ENCODE data around the gene ARHGAP10.
"Not testable (repeated sequence)": the region's sequence is repeated elsewhere in the genome, so short reads cannot be mapped to it uniquely, and the experiment has no call there.

Gene ARHGAP10

DNA sequence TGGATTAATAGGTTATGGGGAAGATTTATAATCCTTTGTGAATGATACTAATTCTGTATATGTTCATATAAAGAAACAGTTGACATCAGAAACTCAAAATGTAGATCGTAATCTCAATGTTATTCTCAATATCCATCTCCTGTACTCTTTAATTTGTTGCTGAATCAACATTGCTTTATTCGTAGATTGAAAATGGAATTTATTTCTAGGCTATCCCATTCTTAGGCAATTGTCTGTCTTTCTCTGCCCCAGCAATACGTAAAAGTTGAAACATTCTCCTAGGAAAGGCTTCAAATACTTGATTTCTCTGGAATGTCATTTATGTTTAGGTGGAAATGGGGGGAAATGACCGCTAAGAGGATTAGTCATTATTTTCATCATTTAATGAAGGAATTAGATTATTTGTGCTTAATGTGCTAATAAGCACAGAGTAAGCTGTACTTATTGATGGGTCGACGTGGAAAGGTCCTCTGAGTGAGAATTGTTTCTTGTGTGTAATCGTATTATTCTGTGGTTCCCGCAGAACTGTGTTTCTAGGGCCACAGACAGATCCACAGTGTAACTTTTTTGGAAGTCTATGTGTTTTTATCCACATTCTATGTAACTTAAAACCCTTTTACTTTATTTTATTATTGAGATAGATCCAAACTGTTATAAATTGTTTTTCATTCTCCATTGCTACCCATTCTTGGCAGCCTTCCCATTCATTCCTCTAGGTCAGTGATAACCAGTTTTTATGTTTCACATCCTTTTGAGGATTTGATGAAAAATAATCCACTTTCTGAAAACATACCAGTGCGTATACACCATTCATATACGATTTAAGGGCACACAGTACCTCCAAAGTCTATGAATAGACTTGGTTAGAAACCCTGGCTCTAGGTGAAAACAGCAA lies 262.9 kb downstream of the ARHGAP10 start:
- no peak for DNase-seq

DNA sequence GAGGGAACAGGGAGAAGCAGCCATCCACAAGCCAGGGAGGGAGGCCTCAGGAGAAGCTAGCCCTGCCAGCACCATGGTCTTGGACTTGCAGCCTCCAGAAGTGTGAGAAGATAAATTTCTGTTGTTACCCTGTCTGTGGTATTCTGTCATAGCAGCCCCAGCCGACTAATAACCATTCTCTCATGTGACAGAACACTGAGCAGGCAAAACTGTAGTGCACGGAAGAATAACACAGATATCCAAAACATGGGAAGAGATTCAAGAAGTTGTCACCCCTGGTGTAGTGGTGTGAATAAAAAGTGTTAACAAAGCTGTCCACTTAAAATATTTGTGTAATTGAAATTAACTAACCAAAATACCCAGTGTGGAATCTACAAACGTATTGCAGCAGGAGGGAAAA lies 265.0 kb downstream of the ARHGAP10 start:
- DNase-seq = no peak

DNA sequence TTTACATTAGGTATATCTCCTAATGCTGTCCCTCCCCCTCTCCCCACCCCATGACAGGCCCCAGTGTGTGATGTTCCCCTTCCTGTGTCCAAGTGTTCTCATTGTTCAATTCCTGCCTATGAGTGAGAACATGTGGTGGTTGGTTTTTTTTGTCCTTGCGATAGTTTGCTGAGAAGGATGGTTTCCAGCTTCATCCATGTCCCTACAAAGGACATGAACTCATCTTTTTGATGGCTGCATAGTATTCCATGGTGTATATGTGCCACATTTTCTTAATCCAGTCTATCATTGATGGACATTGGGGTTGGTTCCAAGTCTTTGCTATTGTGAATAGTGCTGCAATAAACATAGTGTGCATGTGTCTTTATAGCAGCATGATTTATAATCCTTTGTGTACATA lies 268.1 kb downstream of the ARHGAP10 start:
- DNase-seq = not testable (repeated sequence)

DNA sequence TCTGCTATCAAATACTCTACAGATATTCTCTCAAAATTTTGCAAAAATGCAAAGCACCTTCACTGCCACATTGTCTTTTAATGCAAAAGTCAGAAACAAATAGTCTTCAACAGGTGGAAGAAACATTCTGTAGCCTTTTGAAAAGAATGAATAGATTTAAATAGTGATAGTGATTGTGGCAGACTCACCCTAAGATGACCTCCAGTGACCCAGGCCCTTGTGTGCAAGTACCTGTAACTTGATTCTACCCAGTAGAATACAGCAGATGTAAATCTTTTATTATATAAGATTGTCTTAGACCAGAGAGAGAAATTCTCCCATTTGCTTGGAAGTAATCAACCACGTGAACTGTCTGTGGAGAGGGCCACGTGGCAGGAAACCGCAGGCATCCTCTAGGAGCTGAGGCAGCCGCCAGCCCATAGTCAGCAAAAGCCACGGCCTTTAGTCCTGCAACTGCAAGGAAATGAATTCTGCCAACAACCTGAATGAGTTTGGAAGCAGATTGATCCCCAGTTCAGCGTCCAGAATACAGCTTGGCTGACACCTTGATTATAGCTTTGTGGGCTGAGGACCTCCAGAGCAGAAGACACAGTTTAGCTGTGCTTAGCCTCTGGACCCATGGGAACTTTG lies 272.5 kb downstream of the ARHGAP10 start:
- DNase-seq = no peak

DNA sequence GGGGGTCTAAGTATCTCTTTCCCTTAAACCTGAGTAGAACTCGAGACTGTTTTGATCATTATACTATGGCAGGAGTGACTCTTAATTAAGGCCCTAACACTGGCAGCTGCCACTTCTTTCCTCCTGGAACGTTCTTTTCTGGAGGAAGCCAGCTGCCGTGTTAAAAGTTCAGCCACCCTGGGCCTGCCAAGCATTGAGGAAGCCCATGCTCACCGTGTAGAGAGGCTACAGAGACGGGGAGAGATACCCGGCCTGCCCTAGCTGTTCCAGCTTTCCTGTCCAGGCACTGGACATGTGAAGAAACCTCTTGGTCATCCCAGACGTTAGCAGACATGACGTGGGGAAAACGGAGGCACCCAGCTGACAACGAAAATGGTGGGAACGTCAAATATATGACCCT lies 274.1 kb downstream of the ARHGAP10 start:
- no peak for DNase-seq

DNA sequence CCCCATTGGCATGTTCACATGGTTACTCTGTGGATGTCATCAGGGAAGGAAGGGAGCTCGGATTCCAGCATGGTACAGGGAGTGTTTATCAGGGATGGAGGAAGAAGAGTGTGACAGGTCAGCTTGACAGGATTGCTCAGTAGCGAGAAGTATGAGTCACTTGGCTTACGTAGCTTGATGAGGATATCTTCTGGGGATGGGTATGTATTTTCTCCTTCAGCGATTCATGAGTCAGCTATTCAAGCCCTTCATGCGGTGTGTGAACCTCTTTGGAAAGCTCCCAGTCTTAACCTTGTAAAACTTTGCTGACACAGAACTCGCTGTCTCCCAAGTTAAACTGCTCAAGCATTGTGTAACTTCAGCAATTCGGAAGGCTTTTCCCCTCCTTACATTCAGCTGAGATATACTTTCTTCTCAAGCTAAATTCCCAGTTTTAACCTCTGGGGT lies 275.4 kb downstream of the ARHGAP10 start:
- DNase-seq = no peak

DNA sequence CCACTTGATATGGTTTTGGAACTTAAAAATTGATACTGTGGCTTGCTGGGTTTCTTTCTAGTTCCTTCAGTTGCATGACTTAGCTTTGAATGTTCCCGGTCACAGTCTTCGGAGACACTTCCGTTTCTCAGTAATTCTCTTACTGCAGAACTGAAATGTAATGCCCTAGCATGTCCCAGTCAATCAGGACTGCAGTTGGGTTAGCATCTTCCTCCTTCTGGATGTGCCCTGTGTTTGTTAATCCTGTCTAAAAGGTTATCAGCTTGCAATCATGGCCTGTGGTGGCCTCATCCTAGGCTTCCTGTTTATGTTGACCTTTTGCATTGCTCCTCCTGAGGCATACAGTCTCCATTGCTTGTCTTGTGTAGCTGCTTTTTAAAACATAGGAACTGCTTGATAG lies 275.9 kb downstream of the ARHGAP10 start:
- no peak for DNase-seq

DNA sequence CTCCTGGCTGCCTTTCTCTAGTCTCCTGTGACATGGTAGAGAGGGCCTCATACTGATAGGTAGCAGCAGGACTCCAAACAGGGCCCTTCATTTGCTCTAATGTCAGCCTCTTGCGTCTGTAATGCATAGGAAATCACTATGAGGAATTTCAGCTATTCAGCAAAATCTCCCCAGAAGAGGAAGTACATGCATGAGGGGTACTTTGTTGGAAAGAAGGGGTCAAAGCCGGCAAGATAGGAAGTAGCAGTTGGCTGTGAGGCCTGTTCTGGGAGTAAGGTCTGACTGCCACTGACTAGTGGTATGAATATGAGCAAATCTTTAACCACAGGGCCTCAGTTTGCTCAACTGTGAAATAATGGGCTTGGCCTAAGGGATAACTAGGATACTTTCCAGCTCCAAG lies 283.2 kb downstream of the ARHGAP10 start:
- DNase-seq = no peak

DNA sequence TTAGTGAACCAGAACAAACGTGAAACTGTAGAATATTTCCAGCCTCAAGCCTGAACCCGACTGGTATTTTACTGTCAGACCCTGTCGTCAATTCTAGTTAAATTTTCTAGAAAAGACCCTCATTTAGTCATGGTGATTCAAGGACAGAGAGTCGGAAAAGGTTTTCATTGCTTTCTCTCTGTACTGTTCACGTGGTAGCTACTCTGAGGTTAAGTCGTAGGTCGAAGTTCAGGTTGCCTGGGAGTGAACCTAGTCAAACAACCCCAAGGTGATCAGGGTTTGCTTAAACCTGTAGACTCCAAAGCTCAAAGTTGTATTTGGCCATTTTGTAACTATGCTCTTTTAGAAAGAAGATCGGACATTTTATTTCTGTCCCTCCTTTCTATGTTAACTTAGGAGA lies 283.6 kb downstream of the ARHGAP10 start:
- no peak for DNase-seq

DNA sequence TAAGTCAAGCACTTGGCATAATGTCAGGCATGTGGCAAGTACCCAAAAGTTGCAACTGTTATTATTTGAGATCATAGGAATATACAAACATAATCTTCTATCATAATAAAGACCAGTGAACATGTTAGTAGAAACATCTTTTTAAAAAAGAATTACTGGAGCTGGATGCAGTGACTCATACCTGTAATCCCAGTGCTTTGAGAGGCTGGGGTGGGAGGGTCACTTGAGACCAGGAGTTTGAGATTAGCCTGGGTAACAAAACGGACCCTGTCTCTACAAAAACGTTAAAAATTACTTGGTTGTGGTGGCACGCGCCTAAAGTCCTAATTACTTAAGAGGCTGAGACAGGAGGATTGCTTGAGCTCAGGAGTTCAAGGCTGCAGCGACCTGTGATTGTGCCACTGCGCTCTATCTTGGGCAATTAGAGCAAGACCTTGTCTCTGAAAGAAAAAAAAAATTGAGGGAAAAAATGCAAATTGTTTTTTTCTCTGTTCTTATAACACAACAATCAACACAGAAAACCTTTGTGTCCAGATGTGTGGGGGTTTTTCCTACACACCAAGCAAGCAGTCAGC lies 284.3 kb downstream of the ARHGAP10 start:
- DNase-seq = no peak

DNA sequence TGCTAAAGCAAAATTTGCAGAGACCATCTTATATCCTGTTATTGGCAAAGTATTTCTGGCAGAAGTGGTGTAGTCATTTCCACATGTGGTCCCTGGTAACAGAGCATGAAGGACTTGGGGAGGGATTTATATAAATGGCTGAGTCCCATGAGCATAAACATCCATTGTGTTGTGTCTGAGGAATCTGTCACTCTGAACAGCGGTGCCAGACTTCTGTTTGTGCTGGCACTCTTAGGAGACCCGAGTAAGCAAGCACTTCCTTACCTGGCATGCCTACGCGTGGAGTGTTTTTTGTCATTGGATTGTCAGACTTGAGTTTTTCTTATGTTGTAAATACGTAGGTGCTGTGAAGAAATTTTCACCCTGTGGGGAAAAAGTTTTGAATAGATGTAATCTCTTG lies 285.9 kb downstream of the ARHGAP10 start:
- DNase-seq = no peak

DNA sequence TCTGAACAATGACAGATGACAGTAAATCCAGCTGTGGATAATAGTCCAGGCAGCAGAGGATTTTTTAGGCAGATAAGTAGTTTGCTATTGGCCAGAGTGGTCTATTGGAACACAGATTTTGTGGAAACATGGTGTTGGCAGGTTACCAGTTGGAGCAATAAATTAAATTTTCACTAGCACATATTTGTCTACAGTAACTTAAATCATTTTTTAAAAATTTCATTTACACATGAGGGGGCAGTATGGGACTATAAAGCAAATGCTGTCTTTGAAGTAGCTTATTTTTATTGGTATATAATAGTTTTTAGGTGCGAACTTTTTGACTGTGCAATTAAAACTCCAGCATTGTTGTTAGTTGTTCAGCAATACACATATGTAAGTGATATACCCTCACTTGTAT lies 289.8 kb downstream of the ARHGAP10 start:
- no peak for DNase-seq

DNA sequence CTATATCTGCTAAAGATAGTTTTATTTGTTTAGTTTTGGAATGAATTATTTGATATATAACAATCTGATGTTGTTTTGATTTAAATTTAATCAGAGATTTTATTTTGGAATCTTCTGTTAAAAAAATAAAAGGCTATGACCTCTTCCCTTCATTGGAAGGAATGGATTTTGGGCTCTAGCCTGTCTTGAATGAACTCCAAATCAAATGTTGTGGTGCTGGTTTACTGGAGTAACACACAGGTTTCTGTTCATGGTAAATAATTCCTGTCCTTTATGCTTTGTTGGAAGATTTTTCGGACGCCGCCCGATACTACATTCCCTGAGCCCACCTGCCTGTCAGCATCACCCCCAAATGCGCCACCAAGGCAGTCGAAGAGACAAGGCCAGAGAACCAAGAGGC lies 291.1 kb downstream of the ARHGAP10 start:
- no peak for DNase-seq

DNA sequence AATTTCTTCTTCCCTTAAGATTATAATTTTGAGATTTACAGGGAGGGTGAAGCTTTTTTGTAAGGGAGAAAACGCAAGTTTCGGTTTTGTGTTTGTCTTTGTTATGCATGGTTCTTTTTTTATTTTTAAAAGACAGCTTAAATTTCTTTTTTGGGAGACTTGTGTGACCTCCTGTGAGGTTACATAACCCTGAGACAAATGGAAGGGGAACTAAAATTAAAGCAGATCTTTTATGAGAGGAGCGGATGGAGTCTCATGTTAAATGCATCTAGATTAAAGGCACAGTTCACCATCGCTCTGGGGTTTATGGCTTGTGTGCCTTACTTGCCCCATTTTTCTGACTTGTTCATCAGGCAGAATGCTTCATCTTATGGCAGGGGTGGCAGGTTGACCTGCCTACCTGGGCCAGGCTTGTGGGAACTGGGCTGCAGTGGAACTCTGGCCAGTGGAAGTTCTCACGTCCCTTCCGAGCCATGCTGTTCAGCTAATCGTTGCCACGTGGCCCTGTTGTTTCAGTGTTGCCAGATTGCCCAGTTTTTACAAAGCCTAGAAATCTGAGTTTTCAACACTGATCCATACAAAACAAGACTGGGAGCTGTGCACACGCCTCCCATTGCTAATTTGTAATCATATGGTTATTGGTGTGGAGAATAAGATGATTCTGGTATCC lies 291.8 kb downstream of the ARHGAP10 start:
- DNase-seq = no peak

DNA sequence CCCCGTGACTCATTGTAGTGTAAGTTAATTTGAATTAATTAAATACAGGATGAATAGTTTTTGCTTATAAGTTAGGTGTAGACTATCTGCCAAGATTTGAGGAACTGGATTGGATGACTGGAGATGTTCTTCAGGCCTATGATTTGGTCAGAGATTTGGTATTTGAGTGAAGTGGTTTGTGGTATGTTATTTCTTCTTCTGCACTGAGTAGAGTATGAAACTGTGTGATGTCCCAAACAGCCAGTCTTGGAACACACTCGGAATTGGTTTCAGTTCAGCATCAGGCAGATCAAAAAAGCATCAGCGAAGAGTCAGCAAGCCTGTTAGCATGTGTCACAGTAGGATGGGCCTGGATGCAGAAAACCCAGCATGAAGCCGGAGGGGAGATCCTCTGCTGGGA lies 294.1 kb downstream of the ARHGAP10 start:
- DNase-seq = no peak

DNA sequence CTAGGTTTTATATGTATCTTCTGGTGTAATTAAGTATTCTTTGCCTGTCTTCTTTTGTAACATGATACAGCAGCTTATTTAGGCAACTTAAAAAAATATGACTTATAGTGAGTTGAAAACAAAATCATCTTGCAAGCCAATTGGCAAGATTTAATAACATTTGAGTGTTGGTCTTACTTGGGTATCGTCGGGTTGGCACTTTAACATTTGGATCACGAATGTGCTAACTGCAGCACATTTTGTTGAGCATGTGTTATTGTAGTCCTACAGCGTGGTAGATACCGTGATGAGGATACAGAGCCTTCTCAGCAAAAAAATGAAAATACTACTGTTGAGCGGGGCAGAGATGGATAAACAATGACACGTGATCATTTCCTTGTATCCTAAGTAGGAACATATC lies 295.3 kb downstream of the ARHGAP10 start:
- no peak for DNase-seq

DNA sequence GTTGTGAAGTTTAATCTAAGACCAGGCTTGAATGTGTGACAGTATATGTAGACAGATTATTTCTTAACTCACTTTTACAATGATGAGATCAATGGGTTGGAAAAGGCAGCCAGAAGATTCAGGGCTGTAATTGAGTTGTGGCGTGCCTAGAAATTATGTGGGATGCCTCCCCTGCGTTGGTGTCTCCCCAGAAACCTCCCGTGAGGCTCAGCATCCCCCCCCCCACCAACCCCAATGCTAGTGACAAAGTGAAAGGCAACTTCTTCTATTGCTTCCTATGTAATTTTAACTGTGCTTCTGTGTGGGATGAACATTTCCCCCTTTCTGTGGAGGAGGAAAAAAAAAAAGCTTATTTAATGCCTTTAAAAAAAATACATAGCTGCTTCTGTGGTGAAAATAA lies 297.9 kb downstream of the ARHGAP10 start:
- DNase-seq = no peak

DNA sequence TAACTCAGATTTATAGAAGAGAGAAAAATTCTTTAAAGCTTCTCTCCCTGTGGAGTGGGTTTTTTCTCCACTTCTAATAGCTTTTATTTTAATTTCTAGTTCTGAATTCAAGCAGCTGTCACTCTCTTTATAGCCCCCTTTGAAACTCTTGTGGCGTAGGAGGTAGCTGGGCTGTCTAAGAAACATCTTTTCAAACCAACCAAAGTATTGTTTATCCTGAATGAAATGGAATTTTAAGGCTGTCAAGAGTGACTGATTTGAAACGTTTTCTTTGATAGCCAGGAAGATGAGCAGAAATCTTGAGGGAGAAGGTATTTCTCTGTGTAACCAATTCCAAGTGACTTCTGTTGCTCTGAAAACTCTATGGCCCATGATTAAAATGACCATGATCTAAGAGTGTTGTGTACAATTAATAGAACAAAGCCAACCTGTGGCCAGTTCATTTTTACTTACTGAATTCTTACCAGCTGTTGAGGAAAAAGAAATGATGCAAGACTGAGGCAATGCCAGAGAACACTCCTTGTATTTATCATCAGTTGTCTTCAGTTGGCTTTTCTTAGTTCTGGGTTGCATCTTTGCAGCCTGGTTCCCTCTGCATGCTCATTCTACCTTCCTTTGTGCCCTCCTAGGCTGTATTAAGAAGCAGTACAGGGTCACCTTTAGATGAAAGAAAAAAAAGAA lies 298.4 kb downstream of the ARHGAP10 start:
- DNase-seq = no peak

DNA sequence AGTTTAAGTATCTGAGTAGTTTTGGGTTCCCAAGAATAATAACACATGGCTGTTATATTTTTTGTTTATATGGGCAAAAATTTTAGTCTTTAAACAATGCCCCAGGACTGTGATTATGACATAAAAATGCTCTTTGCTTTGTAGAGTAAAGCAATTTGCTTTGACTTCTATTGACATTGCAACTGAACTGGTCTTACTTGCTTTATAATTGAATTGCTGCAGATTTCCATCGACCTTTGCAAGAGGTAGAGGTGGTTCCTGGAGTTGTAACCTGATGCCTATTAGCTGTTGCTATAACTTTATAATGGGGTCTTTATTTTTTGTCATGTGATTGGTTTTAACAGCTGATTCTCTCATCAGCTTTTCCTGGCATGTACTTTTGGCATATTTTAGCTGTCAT lies 302.9 kb downstream of the ARHGAP10 start:
- no peak for DNase-seq

DNA sequence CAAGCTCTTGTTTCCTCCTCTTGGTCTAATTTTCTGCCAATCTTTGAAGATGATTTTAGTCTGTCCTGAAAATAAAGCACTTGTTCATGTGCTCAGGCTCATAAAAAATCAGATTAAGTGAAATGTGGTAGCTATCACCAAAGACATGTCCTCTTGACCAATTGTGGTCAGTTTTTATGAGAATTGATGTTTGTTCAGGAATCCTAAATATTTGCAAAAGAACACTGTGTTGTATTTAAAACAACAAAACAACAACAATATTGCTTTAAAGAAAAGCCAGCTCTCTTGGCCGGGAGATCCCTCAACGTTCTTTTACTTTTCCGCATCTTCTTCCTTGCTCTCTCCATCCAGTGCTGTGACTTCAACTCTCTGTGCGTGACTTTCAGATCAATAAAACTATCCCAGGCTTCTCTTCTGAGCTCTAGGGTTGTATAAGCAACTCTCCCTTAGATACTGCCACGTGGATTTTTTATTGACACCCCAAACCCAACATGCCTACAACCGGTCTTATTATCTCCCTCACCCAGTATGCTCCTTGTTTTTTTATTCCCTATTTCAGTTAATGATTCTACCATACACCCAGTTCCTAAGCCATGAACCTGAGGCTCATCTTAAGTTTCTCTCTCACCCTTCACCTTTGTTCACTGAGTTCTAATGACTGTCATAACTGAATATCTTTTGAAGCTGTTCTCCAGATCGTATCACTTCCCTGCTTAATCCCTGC lies 309.9 kb downstream of the ARHGAP10 start:
- DNase-seq = no peak

DNA sequence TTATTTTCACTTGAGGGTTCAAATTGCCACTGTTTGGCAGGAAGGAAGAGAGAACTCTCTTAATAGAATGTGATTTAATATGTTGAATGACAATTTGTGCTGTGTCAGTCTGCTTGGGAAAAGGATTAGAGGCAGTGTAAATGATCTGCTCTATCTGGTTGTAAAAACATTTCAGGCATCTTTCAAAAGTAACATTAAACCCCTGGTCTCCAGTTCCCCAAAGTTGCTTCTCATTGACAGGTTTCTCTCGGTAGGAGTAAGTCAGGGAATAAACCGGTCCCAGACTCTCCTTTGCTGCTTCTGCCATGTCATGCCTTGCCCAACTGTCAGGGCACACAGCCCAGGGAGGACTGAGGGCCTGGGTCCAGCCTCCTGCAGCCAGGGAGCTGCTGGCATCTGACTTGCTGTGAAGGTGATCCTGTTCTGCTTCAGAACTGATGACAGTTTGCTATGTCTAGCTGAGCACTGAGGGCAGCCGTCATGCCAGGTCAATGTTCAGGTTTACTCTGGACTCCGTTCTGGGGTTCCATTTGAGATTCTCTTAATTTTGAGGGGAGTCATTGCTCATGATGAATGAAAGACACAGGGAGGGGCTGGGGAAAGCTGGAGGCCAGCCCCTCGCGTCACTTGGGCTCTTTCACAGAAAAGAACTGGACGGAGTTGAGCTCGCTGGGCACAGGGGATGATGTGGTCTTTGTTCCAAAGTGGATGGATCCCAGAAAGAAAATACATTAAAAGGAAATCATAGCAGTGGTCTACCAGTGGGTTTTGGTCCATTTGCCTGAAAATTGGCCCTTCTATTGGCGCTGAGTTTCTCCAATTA lies 312.4 kb downstream of the ARHGAP10 start:
- DNase-seq = no peak

Data from RPMI8226 (cell line).